Ovary (tissue), 3 donors: ENCODE data around the gene GPR55.

Source experiments
- CTCF ChIP-seq, 3 donors: fragments of 450-650 bp in 2 of 3; fragments of 200-600 bp in 1 of 3; IDR thresholded peaks; one replicate each; pipeline versions ENCODE4 v1.5.1 to v1.8.0; 2016 to 2022; ENCODE audit warnings: antibody characterized with exemption in 3 of 3, mild to moderate bottlenecking in 1 of 3
- EP300 ChIP-seq: sonication (generic); formaldehyde crosslinking; IDR thresholded peaks from one replicate; pipeline ENCODE4 v1.6.1; 2017; ENCODE audit warnings: antibody characterized with exemption
- POLR2A ChIP-seq: fragments of 450-650 bp; IDR thresholded peaks from one replicate; pipeline ENCODE4 v1.6.1; 2017; ENCODE audit warnings: antibody characterized with exemption, mild to moderate bottlenecking, moderate library complexity
- donor health status: DM: no; HTN: no; CAD: no.

GRCh38 chr2:230928701-230929380 lies 3.8 kb upstream of the GPR55 start:
- TF ChIP-seq POLR2A (no peak), CTCF (IDR thresholded peaks at IDR 0.05) (no peak), EP300 (no peak)
